IMR-90 (cell line): ENCODE results near the gene SYNE1.
"Not testable (repeated sequence)": the region's sequence is repeated elsewhere in the genome, so short reads cannot be mapped to it uniquely, and the experiment has no call there.

ENCODE experiments used
- BHLHE40 ChIP-seq: fragments of 150-350 bp; IDR thresholded peaks from 2 replicates; pipeline ENCODE4 v1.6.1; 2016; ENCODE audit warnings: mild to moderate bottlenecking, low read depth, low read length
- MAFK ChIP-seq: IDR thresholded peaks from 2 replicates; pipeline ENCODE4 v1.6.1; 2012; ENCODE audit warnings: low read depth, low read length, improper control_type of control experiment
- MAZ ChIP-seq: IDR thresholded peaks from 2 replicates; pipeline ENCODE4 v1.6.1; 2012; ENCODE audit warnings: low read depth, mild to moderate bottlenecking, low read length, improper control_type of control experiment, moderate library complexity, borderline replicate concordance
- POLR2A ChIP-seq: IDR thresholded peaks from 2 replicates; pipeline ENCODE4 v1.6.1; 2012; ENCODE audit warnings: mild to moderate bottlenecking, low read depth, low read length
- TF ChIP-seq, protein P1 (sequence below): conservative IDR thresholded peaks from 2 replicates; pipeline ENCODE4 v1.5.1; 2012; ENCODE audit warnings: mild to moderate bottlenecking, low read depth, low read length, improper control_type of control experiment

DNA sequence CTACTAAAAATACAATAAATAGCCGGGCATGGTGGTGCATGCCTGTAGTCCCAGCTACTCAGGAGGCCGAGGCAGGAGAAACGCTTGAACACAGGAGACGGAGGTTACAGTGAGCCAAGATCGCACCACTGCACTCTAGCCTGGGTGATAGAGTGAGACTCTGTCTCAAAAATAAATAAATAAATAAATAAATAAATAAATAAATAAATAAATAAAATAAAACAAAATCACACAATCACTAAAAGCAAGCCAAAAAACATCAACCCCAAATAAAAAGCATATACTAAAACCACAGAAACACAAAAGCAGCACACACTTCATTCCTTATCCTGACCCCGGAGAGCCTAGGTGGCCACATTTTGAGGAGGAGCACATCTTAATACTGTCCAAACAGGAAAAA, 498.8 kb downstream of the SYNE1 start:
- TF ChIP-seq POLR2A, BHLHE40, MAFK, MAZ: not testable (repeated sequence)
- TF ChIP-seq, protein P1, sequence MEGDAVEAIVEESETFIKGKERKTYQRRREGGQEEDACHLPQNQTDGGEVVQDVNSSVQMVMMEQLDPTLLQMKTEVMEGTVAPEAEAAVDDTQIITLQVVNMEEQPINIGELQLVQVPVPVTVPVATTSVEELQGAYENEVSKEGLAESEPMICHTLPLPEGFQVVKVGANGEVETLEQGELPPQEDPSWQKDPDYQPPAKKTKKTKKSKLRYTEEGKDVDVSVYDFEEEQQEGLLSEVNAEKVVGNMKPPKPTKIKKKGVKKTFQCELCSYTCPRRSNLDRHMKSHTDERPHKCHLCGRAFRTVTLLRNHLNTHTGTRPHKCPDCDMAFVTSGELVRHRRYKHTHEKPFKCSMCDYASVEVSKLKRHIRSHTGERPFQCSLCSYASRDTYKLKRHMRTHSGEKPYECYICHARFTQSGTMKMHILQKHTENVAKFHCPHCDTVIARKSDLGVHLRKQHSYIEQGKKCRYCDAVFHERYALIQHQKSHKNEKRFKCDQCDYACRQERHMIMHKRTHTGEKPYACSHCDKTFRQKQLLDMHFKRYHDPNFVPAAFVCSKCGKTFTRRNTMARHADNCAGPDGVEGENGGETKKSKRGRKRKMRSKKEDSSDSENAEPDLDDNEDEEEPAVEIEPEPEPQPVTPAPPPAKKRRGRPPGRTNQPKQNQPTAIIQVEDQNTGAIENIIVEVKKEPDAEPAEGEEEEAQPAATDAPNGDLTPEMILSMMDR: not testable (repeated sequence)
